Inflammatory macrophage treated with lipopolysaccharide for 1 hour (primary cell): ENCODE data around the gene CAGE1.

ENCODE experiments used
- DNase-seq, 2 donors: peaks; one replicate each; pipeline ENCODE4 v3.0.0-alpha.2; 2020 to 2022

The CAGE1 gene

GRCh38 chr6:7301702-7302101 lies 87.8 kb downstream of the CAGE1 start:
- DNase-seq: no peak

DNA sequence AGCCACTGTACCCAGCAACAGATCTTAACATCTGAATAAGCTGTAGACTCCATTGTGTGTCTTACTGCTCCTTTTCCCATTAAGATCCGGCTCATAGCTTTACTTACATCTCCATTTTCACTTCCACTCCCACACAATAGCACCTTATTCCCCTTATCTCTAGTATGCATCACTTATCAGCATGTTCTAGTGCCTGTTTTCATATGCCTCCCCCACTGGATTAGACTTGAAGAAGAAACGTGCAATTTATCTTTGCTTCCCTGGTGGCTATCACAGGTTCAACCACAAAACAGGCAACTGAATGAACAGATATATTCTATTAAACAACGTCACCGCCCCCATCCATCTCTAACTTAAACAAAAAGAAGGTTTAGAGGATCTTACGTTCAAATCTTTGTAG lies 88.6 kb downstream of the CAGE1 start:
- no peak for DNase-seq

- no peak for DNase-seq
These were observed 91.4 kb downstream of the CAGE1 start for GRCh38 chr6:7298113-7298512.

DNA sequence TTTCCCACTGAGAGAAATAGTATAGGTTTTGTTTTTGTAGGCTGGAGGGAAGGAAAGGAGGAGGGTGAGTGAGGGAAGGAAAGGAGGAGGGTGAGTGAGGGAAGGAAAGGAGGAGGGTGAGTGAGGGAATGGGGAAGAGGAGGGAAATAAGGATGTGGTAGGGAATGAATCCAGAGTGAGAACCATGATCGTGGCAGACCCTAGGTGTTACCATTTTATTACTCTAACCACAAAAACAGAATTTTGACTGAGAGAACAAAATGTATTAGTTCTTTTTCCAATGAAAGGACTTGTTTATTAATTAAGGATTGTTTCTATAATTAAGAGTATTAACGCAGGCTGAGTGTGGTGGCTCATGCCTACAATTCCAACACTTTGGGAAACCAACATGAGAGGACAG lies 92.9 kb downstream of the CAGE1 start:
- DNase-seq: no peak

- DNase-seq: no peak
These were observed 93.6 kb downstream of the CAGE1 start for GRCh38 chr6:7295916-7296315.

- DNase-seq: no peak
These were observed 96.8 kb downstream of the CAGE1 start for GRCh38 chr6:7292596-7293255.

- no peak for DNase-seq
These were observed 99.5 kb downstream of the CAGE1 start for GRCh38 chr6:7290079-7290478.

GRCh38 chr6:7285416-7285815 lies 104.1 kb downstream of the CAGE1 start:
- no peak for DNase-seq

- no peak for DNase-seq
These were observed 105.9 kb downstream of the CAGE1 start for GRCh38 chr6:7283676-7284075.

- no peak for DNase-seq
These were observed 107.2 kb downstream of the CAGE1 start for GRCh38 chr6:7282097-7282906.
